Activated CD4-positive, alpha-beta T cell treated with anti-CD3 and anti-CD28 coated beads, Interleukin-2, amount 50 U/mL, for 4 hours (primary cell): ENCODE results near the gene RBPJ.

Source experiments
- DNase-seq, 2 experiments: peaks; one replicate each; pipeline ENCODE4 v3.0.0-alpha.2; 2020

The RBPJ gene

DNA sequence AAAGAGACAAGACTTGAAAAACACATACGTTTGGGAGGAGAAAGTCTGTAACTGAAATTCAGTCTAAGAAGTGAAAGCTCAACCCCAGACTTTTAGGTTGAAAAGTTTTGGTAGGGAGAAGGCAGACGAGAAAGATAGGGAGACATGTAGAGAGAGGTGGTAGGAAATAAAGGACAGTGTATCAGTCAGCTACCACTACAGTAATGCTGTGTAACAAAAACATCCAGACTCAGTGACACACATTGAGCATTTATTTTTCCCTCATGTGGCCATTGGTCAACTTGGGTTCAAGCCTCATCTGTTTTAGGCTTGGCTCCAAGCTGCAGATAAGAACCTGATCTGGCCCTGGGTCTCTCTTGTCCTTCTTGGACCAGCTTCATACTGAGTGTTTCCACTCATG is 142.6 kb downstream of the RBPJ start:
- DNase-seq: no peak

DNA sequence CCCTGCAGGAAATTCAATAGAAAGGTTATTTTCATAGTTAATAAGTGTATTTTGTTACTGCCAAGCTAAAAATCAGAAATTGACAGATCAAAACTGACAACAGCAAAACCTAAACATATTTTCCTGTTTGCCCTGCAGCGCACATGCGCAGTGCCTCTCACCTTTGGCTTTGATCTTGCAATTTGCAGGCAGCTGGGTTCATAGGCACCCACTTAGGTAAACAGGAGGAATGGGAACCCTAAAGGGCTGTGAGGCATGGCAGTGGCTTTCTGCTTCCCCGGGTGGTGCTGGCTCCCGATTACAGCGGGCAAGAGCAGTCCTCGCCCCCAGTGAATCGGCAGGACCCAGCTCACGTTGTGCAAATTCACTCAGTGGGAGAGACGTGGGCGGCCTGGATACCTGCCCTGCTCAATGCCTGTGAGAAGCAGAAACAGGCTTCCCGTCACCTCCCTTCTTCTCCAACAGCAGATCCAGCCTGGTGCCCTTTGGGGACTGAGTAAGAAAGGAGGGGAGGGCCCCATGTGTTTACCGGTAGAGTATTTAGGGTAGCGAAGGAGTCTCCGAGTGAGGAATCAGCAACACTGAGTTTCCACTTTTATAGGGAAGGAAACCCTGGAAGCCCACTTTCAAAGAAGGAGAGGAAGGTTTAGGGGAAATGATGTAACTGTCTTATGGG is 143.7 kb downstream of the RBPJ start:
- DNase-seq: no peak

DNA sequence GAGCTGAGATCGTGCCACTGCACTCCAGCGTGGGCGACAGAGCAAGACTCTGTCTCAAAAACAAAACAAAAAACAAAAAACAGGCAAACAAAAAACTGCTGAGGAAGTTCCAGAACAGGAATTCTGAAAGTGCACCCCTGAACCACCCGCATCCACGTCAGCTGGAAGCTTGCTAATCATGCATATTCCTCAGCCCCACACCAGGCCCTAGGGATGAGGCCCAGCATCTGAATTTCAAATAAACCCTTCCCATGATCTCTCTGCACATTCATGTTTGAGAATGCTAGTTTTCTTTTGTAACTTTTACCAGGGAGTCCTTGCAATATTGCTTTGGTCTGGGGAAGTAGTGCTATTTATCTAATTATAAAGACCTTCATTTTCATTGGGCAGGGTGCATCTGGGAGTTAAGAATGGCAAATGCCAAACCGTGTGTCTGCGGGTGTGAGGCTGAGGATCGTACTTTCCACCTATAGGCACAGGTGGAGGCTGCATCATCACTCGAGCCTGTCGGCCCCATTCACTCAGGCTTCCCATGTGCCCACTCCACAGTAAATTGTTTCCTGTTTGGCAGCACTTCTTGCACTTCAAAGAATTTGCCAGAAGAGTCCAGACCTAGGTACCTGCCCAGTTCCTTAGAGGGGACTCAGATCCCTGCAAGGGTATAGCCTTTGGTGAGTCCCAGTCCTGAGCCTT is 145.9 kb downstream of the RBPJ start:
- DNase-seq: no peak

GRCh38 chr4:26467724-26468123 is 146.9 kb downstream of the RBPJ start:
- DNase-seq: no peak

DNA sequence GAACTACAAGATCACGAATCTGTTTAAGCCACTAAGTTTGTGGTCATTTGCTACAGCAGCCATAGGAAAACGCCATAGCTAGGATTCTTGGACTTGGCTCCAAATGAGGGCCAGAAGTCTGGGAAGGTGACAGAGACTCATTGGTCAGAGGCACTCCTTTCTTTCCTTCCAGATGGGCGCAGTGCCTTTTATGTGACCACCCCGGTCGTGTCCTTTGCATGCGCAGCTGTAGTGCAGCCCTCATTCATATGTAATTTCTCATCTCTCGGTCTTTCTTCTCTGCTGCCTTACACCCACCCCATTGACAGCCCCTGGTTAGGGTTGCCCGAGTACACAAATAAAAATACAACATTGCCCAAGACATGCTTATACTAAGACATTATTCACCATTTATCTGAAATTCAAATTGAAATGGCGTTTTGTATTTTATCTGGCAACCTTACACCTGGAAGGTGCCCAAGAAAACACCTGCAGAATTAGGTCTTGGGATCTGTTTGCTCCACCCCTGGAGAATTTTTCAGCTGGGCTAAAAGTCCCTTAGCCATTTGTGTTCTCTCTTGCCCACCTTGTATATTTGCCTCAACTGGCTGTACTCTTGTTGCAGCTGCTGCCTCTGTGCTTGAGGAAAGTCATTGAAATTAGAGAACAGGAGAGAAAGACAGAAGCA is 147.6 kb downstream of the RBPJ start:
- no peak for DNase-seq

GRCh38 chr4:26468977-26469376 is 148.2 kb downstream of the RBPJ start:
- DNase-seq: no peak

- no peak for DNase-seq
These were observed 151.1 kb downstream of the RBPJ start for GRCh38 chr4:26471890-26472289.

DNA sequence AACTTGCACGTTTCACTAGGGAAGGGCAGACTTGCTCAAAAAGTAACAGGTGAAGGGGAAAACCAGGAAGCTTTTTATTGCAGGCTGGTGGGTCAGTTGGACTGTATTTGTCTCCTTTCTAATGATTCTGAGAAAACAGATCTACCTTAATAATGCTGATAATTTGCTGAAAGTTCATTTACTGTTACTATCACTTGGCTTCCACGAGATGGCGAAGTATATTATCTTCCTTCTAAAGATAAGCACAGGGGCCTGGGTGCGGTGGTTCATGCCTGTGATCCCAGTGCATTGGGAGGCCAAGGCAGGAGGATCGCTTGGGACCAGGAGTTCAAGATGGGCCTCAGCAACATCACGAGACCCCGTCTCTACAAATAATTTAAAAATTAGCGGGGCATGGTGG is 153.1 kb downstream of the RBPJ start:
- no peak for DNase-seq

DNA sequence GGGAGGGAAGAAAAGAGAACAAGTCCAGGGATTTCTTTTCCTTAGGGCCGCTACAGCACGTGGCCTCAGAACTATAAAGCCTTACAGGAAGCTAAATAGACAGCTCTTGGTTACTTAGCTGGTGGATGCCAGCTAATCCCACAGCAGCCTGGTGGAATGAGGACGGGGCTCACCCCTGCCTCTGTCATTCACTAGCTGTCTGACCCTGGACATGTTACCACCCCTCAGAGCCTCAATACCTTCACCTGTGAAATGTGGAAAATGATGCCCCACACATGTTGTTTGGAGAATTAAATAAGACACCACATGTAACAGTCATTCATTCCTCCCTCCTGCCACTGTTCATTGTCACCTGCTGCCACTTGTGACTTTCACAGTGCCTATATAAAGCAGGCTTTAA is 153.7 kb downstream of the RBPJ start:
- DNase-seq: no peak

DNA sequence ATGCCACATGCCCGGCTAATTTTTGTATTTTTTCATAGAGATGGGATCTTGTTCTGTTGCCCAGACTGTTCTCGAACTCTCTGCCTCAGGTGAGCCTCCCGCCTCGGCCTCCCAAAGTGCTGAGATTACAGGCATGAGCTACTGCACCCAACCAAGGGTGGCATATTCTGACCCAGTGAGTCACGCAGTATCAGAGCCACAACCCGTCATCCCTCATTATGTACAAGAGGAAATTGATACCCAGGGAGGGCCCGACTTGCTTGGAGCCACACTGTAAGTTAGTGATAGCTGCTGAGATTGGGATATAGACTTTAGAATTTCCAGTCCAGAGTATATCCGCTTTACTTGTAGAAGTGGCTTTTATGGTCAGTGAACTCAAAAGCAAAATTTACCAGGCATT is 154.9 kb downstream of the RBPJ start:
- no peak for DNase-seq

- no peak for DNase-seq
These were observed 155.7 kb downstream of the RBPJ start for GRCh38 chr4:26476545-26476944.

- no peak for DNase-seq
These were observed 157.5 kb downstream of the RBPJ start for GRCh38 chr4:26478330-26478729.

DNA sequence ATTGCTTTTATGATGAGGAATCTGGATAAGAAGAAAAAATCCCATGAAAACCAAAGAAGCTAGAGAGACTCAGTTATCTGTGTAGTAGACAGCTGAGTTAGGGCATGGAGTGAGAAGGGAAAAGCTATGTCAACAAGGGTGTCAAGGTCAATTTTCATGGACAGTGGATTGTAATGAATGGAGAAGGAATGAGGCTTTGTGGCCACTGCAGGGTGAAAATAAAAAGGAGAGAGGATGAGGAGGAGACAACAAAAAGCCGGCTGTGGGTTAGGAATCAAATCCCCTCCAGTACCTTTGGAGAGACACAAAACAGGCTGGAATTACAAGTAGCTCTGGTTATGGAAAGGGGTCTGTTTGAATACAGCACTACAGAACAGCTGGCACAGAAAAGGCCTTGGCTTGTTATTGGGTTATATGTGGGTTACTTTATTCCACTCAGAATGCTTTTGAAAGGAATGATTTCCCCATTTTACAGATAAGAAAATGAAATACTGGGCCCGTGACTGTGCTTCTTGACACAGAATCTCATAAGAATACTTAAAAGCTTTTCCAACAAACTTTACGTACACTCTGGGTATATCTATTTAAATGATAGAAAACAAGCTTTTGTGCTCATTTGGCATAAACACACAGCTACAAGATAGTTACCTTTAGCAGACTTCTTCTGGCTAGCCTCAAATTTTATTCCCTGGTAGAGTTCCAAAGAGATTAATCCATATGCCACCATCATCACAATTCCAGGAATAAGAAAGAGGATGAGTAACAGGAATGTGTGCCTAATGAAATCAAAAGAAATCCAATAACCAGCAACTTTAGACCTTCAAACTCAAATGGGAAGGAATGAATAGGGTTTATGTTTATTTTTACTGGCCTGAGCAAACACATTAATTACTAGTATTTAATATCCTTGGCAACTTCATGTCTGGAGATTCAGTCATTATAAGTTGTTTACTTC is 162.0 kb downstream of the RBPJ start:
- no peak for DNase-seq

- DNase-seq: no peak
These were observed 163.3 kb downstream of the RBPJ start for GRCh38 chr4:26484032-26484515.

DNA sequence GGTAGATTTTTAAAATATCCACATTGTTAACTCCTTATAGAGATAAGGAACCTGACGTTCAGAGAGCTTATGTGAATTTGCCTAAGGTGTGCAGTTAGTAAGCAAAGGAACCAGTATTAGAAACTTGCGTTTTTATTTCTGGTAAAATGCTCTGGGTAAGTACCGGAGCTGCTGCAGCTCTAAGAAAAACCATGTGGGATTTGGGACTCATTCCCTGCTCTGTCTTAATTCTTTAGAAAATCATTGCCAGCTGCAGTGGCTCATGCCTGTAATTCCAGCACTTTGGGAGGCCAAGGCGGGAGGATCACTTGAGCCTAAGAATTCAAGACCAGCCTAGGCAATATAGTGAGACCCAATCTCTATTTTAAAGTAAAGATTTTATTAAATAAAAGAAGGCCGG is 163.7 kb downstream of the RBPJ start:
- no peak for DNase-seq
